Measurements from ENCODE around the gene CLASP1. TPM values are rescaled to one million over a fixed set of nuclear protein-coding genes. Genes with fewer than 3 reads are reported as not detected.

The CLASP1 gene
- total and polyA plus RNA-seq, 2 experiments from 2014 or later: 16.6 to 56.3 TPM

DNA sequence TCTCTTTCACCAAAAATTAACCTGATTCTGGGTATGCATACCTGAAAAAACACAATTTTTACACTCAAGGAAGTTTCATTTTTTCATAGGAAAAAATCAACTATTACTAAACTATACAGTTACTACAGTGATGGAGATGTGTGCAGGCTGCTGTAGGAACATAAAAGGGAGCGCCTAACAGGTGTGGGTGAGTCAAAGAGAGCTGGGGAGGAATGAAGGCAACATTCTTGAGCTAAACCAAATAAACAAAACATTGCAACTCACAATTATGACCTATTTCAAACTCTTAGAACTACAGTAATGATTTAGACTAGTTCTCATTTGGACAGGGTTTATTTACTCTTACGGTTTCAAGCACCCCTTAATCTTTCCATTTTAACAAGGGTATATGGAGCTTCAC, 13.4 kb upstream of the CLASP1 start (continued):
- TF ChIP-seq EZH2phosphoT487 (IDR thresholded peaks at IDR 0.05; ENCODE audit: unreplicated experiment) (no peak), ZNF331 (CRISPR knock-in tag; IDR thresholded peaks at IDR 0.05; ENCODE audit: low read depth) (no peak), CREB1 (CRISPR knock-in tag; IDR thresholded peaks at IDR 0.05; ENCODE audit: low read depth) (no peak)
- TF ChIP-seq, protein P1, sequence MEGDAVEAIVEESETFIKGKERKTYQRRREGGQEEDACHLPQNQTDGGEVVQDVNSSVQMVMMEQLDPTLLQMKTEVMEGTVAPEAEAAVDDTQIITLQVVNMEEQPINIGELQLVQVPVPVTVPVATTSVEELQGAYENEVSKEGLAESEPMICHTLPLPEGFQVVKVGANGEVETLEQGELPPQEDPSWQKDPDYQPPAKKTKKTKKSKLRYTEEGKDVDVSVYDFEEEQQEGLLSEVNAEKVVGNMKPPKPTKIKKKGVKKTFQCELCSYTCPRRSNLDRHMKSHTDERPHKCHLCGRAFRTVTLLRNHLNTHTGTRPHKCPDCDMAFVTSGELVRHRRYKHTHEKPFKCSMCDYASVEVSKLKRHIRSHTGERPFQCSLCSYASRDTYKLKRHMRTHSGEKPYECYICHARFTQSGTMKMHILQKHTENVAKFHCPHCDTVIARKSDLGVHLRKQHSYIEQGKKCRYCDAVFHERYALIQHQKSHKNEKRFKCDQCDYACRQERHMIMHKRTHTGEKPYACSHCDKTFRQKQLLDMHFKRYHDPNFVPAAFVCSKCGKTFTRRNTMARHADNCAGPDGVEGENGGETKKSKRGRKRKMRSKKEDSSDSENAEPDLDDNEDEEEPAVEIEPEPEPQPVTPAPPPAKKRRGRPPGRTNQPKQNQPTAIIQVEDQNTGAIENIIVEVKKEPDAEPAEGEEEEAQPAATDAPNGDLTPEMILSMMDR (conservative IDR thresholded peaks at IDR 0.05; ENCODE audit: low read depth in 2 of 2): no peak
- TF ChIP-seq, protein P2, sequence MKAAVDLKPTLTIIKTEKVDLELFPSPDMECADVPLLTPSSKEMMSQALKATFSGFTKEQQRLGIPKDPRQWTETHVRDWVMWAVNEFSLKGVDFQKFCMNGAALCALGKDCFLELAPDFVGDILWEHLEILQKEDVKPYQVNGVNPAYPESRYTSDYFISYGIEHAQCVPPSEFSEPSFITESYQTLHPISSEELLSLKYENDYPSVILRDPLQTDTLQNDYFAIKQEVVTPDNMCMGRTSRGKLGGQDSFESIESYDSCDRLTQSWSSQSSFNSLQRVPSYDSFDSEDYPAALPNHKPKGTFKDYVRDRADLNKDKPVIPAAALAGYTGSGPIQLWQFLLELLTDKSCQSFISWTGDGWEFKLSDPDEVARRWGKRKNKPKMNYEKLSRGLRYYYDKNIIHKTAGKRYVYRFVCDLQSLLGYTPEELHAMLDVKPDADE (IDR thresholded peaks at IDR 0.05): no peak

DNA sequence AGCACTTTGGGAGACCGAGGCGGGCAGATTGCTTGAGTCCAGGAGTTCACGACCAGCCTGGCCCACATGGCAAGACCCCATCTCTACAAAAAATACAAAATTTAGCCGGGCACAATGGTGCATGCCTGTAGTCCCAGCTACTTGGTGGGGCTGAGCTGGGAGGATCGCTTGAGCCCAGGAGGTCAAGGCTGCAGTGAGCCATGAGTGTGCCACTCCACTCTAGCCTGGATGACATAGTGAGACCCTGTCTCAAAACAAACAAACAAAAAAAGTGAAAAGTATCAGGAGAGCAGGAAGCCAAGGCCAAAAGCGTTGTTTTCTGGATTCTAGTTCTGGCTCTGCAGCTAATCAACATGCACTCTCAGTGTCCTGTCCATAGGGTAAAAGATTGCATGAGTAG, 10.7 kb upstream of the CLASP1 start:
- Histone ChIP-seq H4K20me1 (replicated peaks; ENCODE audit: insufficient read depth) (no peaks in the 10 kb centered on the region), H3K9me2 (ENCODE audit: insufficient read depth) (no peaks in the 10 kb centered on the region), H3K27ac (ENCODE audit: low read depth) (no peak overlapping the region), H3K27me3 (ENCODE audit: insufficient read depth) (no peaks in the 10 kb centered on the region), H3K4me3 (no peak overlapping the region), H3K36me3 (ENCODE audit: insufficient read depth) (no peaks in the 10 kb centered on the region), H3K4me2 (no peak overlapping the region), H3F3A (replicated peaks; ENCODE audit: low read depth) (no peaks in the 10 kb centered on the region), H3K79me2 (replicated peaks; ENCODE audit: insufficient read depth) (no peaks in the 10 kb centered on the region), H2AFZ (no peak overlapping the region), H3K4me1 (ENCODE audit: insufficient read depth) (peaks cover 10% of the 10 kb centered on the region)
- Mint-ChIP-seq H3K4me1 (peaks cover 18% of the 10 kb centered on the region), H3K27me3 (ENCODE audit: insufficient read depth, low read depth, poor library complexity) (no peaks in the 10 kb centered on the region), H3K4me3 (no peak overlapping the region), H3K9me3 (no peaks in the 10 kb centered on the region), H3K36me3 (ENCODE audit: low read depth) (no peaks in the 10 kb centered on the region), H3K27ac (no peak overlapping the region)
- DNase-seq (ENCODE audit: low spot score): no peak
- no peak for ATAC-seq
- TF ChIP-seq NANOG (IDR thresholded peaks at IDR 0.05; ENCODE audit: borderline replicate concordance): no peak
- TF ChIP-seq ZNF114 (CRISPR knock-in tag; IDR thresholded peaks at IDR 0.05): no peak
- TF ChIP-seq EZH2 (IDR thresholded peaks at IDR 0.05; ENCODE audit: low read depth, unreplicated experiment): no peak
- no peak for TF ChIP-seq POLR2AphosphoS5 (IDR thresholded peaks at IDR 0.05; ENCODE audit: low read depth)
- TF ChIP-seq, protein P1 (conservative IDR thresholded peaks at IDR 0.05; ENCODE audit: low read depth in 2 of 2): no peak
- TF ChIP-seq CREB1 (CRISPR knock-in tag; IDR thresholded peaks at IDR 0.05; ENCODE audit: low read depth): no peak
- no peak for TF ChIP-seq EZH2phosphoT487 (IDR thresholded peaks at IDR 0.05; ENCODE audit: unreplicated experiment)
- TF ChIP-seq, protein P3, sequence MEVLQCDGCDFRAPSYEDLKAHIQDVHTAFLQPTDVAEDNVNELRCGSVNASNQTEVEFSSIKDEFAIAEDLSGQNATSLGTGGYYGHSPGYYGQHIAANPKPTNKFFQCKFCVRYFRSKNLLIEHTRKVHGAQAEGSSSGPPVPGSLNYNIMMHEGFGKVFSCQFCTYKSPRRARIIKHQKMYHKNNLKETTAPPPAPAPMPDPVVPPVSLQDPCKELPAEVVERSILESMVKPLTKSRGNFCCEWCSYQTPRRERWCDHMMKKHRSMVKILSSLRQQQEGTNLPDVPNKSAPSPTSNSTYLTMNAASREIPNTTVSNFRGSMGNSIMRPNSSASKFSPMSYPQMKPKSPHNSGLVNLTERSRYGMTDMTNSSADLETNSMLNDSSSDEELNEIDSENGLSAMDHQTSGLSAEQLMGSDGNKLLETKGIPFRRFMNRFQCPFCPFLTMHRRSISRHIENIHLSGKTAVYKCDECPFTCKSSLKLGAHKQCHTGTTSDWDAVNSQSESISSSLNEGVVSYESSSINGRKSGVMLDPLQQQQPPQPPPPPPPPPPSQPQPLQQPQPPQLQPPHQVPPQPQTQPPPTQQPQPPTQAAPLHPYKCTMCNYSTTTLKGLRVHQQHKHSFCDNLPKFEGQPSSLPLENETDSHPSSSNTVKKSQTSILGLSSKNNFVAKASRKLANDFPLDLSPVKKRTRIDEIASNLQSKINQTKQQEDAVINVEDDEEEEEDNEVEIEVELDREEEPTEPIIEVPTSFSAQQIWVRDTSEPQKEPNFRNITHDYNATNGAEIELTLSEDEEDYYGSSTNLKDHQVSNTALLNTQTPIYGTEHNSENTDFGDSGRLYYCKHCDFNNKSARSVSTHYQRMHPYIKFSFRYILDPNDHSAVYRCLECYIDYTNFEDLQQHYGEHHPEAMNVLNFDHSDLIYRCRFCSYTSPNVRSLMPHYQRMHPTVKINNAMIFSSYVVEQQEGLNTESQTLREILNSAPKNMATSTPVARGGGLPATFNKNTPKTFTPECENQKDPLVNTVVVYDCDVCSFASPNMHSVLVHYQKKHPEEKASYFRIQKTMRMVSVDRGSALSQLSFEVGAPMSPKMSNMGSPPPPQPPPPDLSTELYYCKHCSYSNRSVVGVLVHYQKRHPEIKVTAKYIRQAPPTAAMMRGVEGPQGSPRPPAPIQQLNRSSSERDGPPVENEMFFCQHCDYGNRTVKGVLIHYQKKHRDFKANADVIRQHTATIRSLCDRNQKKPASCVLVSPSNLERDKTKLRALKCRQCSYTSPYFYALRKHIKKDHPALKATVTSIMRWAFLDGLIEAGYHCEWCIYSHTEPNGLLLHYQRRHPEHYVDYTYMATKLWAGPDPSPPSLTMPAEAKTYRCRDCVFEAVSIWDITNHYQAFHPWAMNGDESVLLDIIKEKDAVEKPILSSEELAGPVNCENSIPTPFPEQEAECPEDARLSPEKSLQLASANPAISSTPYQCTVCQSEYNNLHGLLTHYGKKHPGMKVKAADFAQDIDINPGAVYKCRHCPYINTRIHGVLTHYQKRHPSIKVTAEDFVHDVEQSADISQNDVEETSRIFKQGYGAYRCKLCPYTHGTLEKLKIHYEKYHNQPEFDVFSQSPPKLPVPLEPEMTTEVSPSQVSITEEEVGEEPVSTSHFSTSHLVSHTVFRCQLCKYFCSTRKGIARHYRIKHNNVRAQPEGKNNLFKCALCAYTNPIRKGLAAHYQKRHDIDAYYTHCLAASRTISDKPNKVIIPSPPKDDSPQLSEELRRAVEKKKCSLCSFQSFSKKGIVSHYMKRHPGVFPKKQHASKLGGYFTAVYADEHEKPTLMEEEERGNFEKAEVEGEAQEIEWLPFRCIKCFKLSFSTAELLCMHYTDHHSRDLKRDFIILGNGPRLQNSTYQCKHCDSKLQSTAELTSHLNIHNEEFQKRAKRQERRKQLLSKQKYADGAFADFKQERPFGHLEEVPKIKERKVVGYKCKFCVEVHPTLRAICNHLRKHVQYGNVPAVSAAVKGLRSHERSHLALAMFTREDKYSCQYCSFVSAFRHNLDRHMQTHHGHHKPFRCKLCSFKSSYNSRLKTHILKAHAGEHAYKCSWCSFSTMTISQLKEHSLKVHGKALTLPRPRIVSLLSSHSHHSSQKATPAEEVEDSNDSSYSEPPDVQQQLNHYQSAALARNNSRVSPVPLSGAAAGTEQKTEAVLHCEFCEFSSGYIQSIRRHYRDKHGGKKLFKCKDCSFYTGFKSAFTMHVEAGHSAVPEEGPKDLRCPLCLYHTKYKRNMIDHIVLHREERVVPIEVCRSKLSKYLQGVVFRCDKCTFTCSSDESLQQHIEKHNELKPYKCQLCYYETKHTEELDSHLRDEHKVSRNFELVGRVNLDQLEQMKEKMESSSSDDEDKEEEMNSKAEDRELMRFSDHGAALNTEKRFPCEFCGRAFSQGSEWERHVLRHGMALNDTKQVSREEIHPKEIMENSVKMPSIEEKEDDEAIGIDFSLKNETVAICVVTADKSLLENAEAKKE (CRISPR knock-in tag; IDR thresholded peaks at IDR 0.05): no peak
